Heart right ventricle (tissue), 16 donors: ENCODE data around the gene SOD2. TPM values are rescaled to one million over a fixed set of nuclear protein-coding genes. Genes with fewer than 3 reads are reported as not detected.

Experiments
- ATAC-seq, 8 donors: fragments of 200-7000 bp; cut with Tn5 transposase; one replicate each; pipeline ENCODE4 v1.9.1; 2020; ENCODE audit warnings: mild to moderate bottlenecking in 8 of 8, moderate library complexity in 8 of 8, moderate number of reproducible peaks in 1 of 8
- DNase-seq, 2 donors: peaks; one replicate each; pipeline ENCODE4 v3.0.0-alpha.2; 2020
- H3K27ac ChIP-seq, 10 donors: fragments of 200-600 bp; sonication (generic) in 2 of 10; one replicate each; pipeline versions ENCODE4 v1.5.0 to v1.8.0; 2020 to 2022; ENCODE audit warnings: mild to moderate bottlenecking in 3 of 10
- H3K27me3 ChIP-seq, 7 donors: fragments of 200-600 bp; one replicate each; pipeline ENCODE4 v1.8.0; 2021 to 2022; ENCODE audit warnings: mild to moderate bottlenecking in 2 of 7
- H3K36me3 ChIP-seq, 9 donors: fragments of 200-600 bp; sonication (generic) in 1 of 9; one replicate each; pipeline versions ENCODE4 v1.5.0 to v1.8.0; 2020 to 2022; ENCODE audit warnings: mild to moderate bottlenecking in 2 of 9
- H3K4me1 ChIP-seq, 9 donors: fragments of 200-600 bp; sonication (generic) in 1 of 9; one replicate each; pipeline versions ENCODE4 v1.5.0 to v1.8.0; 2020 to 2022; ENCODE audit warnings: mild to moderate bottlenecking in 4 of 9
- H3K4me3 ChIP-seq, 10 donors: fragments of 200-600 bp; sonication (generic) in 2 of 10; one replicate each; pipeline versions ENCODE4 v1.5.0 to v1.8.0; 2020 to 2022; ENCODE audit warnings: mild to moderate bottlenecking in 7 of 10, moderate library complexity in 2 of 10
- H3K9me3 ChIP-seq, 11 donors: fragments of 200-600 bp in 10 of 11; sonication (generic) in 2 of 11; one replicate each; pipeline versions ENCODE4 v1.5.0 to v1.8.0; 2013 to 2022; ENCODE audit warnings: mild to moderate bottlenecking in 2 of 11, control low read depth in 1 of 11, moderate library complexity in 1 of 11
- CTCF ChIP-seq, 9 donors: fragments of 200-600 bp; sonication (generic) in 2 of 9; IDR thresholded peaks; one replicate each; pipeline versions ENCODE4 v1.5.0 to v1.8.0; 2021 to 2022; ENCODE audit warnings: antibody characterized with exemption in 9 of 9, mild to moderate bottlenecking in 5 of 9, moderate library complexity in 1 of 9
- WGBS, 2 donors: extraction: QIAGEN DNeasy Blood & Tissue Kit; methylation state at CpG; one replicate each; pipeline ENCODE4 v1.1.7; 2013; ENCODE audit warnings: inconsistent platforms in 1 of 2; 5-methylcytosine and 5-hydroxymethylcytosine counted together
- intact Hi-C, 10 donors: fragments of 100-400 bp; cut with DNase I; formaldehyde crosslinking; loops; one replicate each; pipeline versions ENCODE4 v1.11.1 to v1.14.2; 2022
- polyA plus RNA-seq, 2 donors: library from polyadenylated mRNA; stranded (reverse); fragments of 200-250 nt; gene quantifications; one replicate each; pipeline ENCODE4 v1.2.3, GENCODE V29; 2013
- total RNA-seq, 10 donors: library from RNA; stranded (reverse); fragmentation: NEBNext Ultra II Directional in 3 of 10; extraction: Animal tissue kit (Norgen Biotek cat#: 25700) in 3 of 10; gene quantifications; one replicate each; pipeline versions ENCODE4 v1.2.1 to v1.2.4, GENCODE V29; 2021 to 2023
- donor health status: Arrhythmogenic right ventricular cardiomyopathy.
- donor health status: ischemic (EF 13 %, LVEDD 7.1; RV severe dilation, severe dysfunction).
- donor health status: healthy with polysubstance abuse.
- donor health status: DM: no; HTN: yes; CAD: no.
- donor health status: DM: no; HTN: no; CAD: no.
- donor health status: ischemic (EF 25% LVEDD 6.9; RV normal size, moderate dysfunction).
- donor health status: ischemic (EF 25% LVEDD 5.7; RV mildly dilated, moderate dysfunction).
- donor health status: healthy.
- donor health status: DM: yes; HTN: yes; CAD: no.
- donor health status: Ischemic cardiomyopathy.
- donor health status: ischemic (EF 35%, LVEDD 5.7; RV mildly dilated, moderate dysfunction).
- donor health status: nonischemic (EF 11% LVEDD 7.7; RV severe dilation, severe dysfunction).
- donor health status: DM: yes; HTN: yes; CAD: no.
- donor health status: PGD.
- donor health status: ischemic (EF 29% LVEDD 5.4; RV normal size, mild dysfunction).
- donor health status: nonischemic (EF 23%, LVEDD 6.1; RV moderate dilation, normal function).

The SOD2 gene
- total and polyA plus RNA-seq, 12 donors = 144 to 1,111 (median 826) TPM

GRCh38 chr6:159686040-159686439 lies 7.0 kb downstream of the SOD2 start:
- 79 to 80% methylated on average over 5 of the region's 5 CpGs for whole genome bisulfite sequencing, 2 donors
- H3K4me3 ChIP-seq = no peak overlapping the region
- no peak for TF ChIP-seq CTCF (IDR thresholded peaks at IDR 0.05)
- ATAC-seq = no peak
- DNase-seq = no peak
- no peaks in the 10 kb centered on the region for H3K27me3 ChIP-seq
- H3K9me3 ChIP-seq = no peaks in the 10 kb centered on the region
- no peak overlapping the region for H3K27ac ChIP-seq
- intact Hi-C loops = no loop called here
- H3K4me1 ChIP-seq = peaks cover 2 to 95% (median 45%) of the 10 kb centered on the region in 9 donors
- peaks cover 0 to 95% (median 47%) of the 10 kb centered on the region in 9 donors for H3K36me3 ChIP-seq

GRCh38 chr6:159684013-159684304 lies 9.1 kb downstream of the SOD2 start:
- no peak for TF ChIP-seq CTCF (IDR thresholded peaks at IDR 0.05)
- DNase-seq = no peak
- H3K4me1 ChIP-seq = peaks cover 0 to 95% (median 27%) of the 10 kb centered on the region in 9 donors
- H3K4me3 ChIP-seq = no peak overlapping the region
- no peaks in the 10 kb centered on the region for H3K27me3 ChIP-seq
- no peak for ATAC-seq
- H3K36me3 ChIP-seq = peaks cover 0 to 100% (median 52%) of the 10 kb centered on the region in 9 donors
- peak overlapping the region in 1 of 10 donors; percentile 56 for H3K27ac ChIP-seq
- 92 to 96% methylated on average over 1 of the region's 1 CpG for WGBS, 2 donors
- no peaks in the 10 kb centered on the region for H3K9me3 ChIP-seq
- intact Hi-C loops = no loop called here

- intact Hi-C loops = no loop called here
Observed at GRCh38 chr6:159682810-159683209, 10.2 kb downstream of the SOD2 start.

GRCh38 chr6:159682295-159682694 lies 10.7 kb downstream of the SOD2 start:
- DNase-seq (no peak), ATAC-seq (no peak)
- Histone ChIP-seq H3K36me3 (peaks cover 0 to 100% (median 49%) of the 10 kb centered on the region in 9 donors), H3K27me3 (no peaks in the 10 kb centered on the region), H3K9me3 (no peaks in the 10 kb centered on the region), H3K4me3 (no peak overlapping the region), H3K27ac (peak overlapping the region in 1 of 10 donors; percentile 13), H3K4me1 (peaks cover 0 to 78% (median 19%) of the 10 kb centered on the region in 9 donors)
- 62 to 68% methylated on average over 3 of the region's 3 CpGs for WGBS, 2 donors
- intact Hi-C loops = no loop called here
- TF ChIP-seq CTCF (IDR thresholded peaks at IDR 0.05) = no peak

More at GRCh38 chr6:159682810-159683209, 10.2 kb downstream of the SOD2 start:
- peaks cover 0 to 100% (median 54%) of the 10 kb centered on the region in 9 donors for H3K36me3 ChIP-seq
- H3K9me3 ChIP-seq = no peaks in the 10 kb centered on the region
- peak overlapping the region in 1 of 10 donors; percentile 13 for H3K27ac ChIP-seq
- H3K4me1 ChIP-seq = peaks cover 0 to 83% (median 22%) of the 10 kb centered on the region in 9 donors
- ATAC-seq (no peak), DNase-seq (no peak)
- H3K27me3 ChIP-seq = no peaks in the 10 kb centered on the region
- whole genome bisulfite sequencing, 2 donors = 87 to 93% methylated on average over 1 of the region's 1 CpG
- H3K4me3 ChIP-seq = no peak overlapping the region
- TF ChIP-seq CTCF (IDR thresholded peaks at IDR 0.05) = no peak
